GM12874 (cell line): ENCODE measurements around the gene HMGCS2.

Experiments used
- TF ChIP-seq, protein P1 (sequence below): IDR thresholded peaks from 2 replicates; pipeline ENCODE4 v1.5.1; 2011; ENCODE audit warnings: low read depth, mild to moderate bottlenecking, control low read depth, low read length, moderate library complexity; ENCODE audit not compliant: insufficient read depth

HMGCS2 gene

DNA sequence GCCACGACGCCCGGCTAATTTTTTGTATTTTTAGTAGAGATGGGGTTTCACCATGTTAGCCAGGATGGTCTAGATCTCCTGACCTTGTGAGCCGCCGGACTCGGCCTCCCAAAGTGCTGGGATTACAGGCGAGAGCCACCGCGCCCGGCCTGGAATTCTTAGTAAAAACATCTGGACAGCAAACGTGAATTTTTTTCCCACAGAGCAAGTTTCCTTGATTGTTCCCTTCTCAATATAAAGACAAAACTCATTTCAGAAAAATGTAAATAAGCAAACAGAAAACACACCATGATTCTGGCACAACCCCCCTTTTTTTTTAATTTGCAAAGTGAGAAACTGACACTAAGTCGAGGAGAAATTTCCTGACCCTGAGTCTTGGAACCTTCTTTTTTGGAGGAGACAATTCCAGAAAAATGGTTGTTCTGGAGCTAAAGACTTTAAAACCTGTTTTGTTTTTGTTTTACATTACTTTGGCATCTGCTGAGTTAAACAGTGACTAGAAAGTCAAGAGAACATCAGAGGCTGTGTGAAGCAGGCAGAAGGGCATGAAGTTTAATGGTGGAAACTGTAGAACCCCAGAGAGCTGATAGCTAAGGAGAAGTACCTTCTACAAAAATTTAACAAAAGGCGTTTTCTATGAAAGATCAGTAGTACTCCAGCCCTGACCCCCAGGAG is 10.3 kb upstream of the HMGCS2 start:
- TF ChIP-seq, protein P1, sequence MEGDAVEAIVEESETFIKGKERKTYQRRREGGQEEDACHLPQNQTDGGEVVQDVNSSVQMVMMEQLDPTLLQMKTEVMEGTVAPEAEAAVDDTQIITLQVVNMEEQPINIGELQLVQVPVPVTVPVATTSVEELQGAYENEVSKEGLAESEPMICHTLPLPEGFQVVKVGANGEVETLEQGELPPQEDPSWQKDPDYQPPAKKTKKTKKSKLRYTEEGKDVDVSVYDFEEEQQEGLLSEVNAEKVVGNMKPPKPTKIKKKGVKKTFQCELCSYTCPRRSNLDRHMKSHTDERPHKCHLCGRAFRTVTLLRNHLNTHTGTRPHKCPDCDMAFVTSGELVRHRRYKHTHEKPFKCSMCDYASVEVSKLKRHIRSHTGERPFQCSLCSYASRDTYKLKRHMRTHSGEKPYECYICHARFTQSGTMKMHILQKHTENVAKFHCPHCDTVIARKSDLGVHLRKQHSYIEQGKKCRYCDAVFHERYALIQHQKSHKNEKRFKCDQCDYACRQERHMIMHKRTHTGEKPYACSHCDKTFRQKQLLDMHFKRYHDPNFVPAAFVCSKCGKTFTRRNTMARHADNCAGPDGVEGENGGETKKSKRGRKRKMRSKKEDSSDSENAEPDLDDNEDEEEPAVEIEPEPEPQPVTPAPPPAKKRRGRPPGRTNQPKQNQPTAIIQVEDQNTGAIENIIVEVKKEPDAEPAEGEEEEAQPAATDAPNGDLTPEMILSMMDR: no peak

DNA sequence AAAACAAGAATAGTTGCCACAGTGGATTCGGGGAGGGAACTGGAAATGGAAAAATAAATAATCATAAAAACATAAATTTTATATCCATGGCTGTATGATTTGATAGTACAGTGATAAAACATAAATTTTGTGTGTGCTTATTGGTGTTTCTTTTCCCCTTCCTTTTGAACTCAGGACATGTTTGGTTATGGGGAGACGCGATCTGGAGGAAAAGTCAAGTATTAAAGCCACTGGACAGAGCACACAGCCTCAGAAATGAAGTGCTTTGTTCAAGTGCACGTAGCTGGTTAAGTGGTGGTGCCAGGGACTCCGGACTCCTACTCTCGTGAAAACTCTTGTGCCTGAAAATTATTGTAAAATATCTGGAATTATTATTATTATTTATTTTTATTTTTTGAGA is 9.7 kb upstream of the HMGCS2 start:
- TF ChIP-seq, protein P1: no peak

- TF ChIP-seq, protein P1: no peak
Observed at GRCh38 chr1:119774746-119775490, 6.2 kb upstream of the HMGCS2 start.

GRCh38 chr1:119773711-119774241 is 5.1 kb upstream of the HMGCS2 start:
- TF ChIP-seq, protein P1: no peak

DNA sequence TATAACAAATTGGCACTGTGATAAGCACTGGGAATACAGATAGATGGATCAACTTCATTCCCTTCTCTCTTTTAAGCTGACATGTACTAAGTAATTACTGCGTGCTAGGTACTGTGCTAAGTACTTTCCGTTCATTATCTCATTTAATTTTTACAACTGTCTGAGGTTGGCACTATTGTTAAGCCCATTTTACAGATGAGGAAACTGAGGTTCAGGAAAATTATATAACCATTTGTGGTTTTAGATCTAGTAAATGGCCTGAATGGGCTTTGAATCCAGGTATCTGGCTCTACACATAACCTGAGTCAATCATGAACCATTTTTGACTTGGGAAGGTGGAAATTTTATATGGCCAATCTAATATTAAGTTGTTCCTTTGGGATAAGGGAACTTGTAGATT is 3.6 kb upstream of the HMGCS2 start:
- TF ChIP-seq, protein P1: no peak

- TF ChIP-seq, protein P1: no peak
Observed at GRCh38 chr1:119771770-119772169, 3.1 kb upstream of the HMGCS2 start.

DNA sequence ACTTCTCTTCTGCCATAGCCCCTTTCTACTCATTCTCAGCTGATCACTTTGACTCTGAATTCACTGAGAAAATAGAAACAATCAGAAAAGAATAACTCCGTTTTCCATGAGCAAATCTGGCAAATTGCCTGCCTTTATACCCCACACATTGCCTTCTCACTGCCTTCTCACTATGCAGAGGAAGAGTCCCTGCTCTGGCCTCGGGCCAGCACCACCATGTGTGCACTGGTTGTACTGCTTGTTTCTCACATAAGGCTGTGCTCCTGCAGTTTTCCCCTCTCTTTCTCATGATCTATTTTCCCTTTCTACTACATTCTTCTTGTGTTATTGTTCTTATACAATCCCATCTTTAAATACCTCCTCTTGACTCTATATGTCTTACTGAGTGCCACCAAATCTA is 2.3 kb upstream of the HMGCS2 start:
- TF ChIP-seq, protein P1: no peak
